ENCODE results near the gene PANK1. TPM values are rescaled to one million over a fixed set of nuclear protein-coding genes. Genes with fewer than 3 reads are reported as not detected.

Gene PANK1
- polyA plus RNA-seq, 1 experiment: 4.2 TPM

- TF ChIP-seq, protein P1, sequence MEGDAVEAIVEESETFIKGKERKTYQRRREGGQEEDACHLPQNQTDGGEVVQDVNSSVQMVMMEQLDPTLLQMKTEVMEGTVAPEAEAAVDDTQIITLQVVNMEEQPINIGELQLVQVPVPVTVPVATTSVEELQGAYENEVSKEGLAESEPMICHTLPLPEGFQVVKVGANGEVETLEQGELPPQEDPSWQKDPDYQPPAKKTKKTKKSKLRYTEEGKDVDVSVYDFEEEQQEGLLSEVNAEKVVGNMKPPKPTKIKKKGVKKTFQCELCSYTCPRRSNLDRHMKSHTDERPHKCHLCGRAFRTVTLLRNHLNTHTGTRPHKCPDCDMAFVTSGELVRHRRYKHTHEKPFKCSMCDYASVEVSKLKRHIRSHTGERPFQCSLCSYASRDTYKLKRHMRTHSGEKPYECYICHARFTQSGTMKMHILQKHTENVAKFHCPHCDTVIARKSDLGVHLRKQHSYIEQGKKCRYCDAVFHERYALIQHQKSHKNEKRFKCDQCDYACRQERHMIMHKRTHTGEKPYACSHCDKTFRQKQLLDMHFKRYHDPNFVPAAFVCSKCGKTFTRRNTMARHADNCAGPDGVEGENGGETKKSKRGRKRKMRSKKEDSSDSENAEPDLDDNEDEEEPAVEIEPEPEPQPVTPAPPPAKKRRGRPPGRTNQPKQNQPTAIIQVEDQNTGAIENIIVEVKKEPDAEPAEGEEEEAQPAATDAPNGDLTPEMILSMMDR (IDR thresholded peaks at IDR 0.05; ENCODE audit: insufficient read depth, low read depth, low read length): no peak
- H3K4me3 ChIP-seq (ENCODE audit: low read depth, low read length): no peak overlapping the region
- no peaks in the 10 kb centered on the region for H3K36me3 ChIP-seq (ENCODE audit: control insufficient read depth, insufficient read depth, low read length)
- no peak for DNase-seq (ENCODE audit: low read depth)
- ChIA-PET CTCF (interaction anchor here (0.9 to 2.8 kb wide), 2 partner anchors 9 to 14 kb away, joined by 3 to 7 read pairs; no protein-coding TSS in a partner anchor), POLR2A (interaction anchor here (0.5 kb wide), 1 partner anchor 29 kb away, joined by 3 read pairs; no protein-coding TSS in a partner anchor)
- H3K27me3 ChIP-seq (ENCODE audit: control insufficient read depth, insufficient read depth, low read length): no peaks in the 10 kb centered on the region
Observed at GRCh38 chr10:89602919-89603318, 42.1 kb downstream of the PANK1 start.

- CTCF ChIA-PET: no interaction called here
- POLR2A ChIA-PET: no interaction called here
- Histone ChIP-seq H3K4me3 (ENCODE audit: low read depth, low read length) (no peak overlapping the region), H3K27me3 (ENCODE audit: control insufficient read depth, insufficient read depth, low read length) (no peaks in the 10 kb centered on the region), H3K36me3 (ENCODE audit: control insufficient read depth, insufficient read depth, low read length) (no peaks in the 10 kb centered on the region)
- DNase-seq (ENCODE audit: low read depth): no peak
- TF ChIP-seq, protein P1 (IDR thresholded peaks at IDR 0.05; ENCODE audit: insufficient read depth, low read depth, low read length): no peak
Observed at GRCh38 chr10:89601728-89602361, 43.2 kb downstream of the PANK1 start.

- DNase-seq (ENCODE audit: low read depth): no peak
- no peaks in the 10 kb centered on the region for H3K36me3 ChIP-seq (ENCODE audit: control insufficient read depth, insufficient read depth, low read length)
- ChIA-PET POLR2A (no interaction called here), CTCF (interaction anchor here (0.6 kb wide), 1 partner anchor 26 kb away, joined by 3 read pairs; no protein-coding TSS in a partner anchor)
- TF ChIP-seq, protein P1 (IDR thresholded peaks at IDR 0.05; ENCODE audit: insufficient read depth, low read depth, low read length): no peak
- H3K27me3 ChIP-seq (ENCODE audit: control insufficient read depth, insufficient read depth, low read length): no peaks in the 10 kb centered on the region
- H3K4me3 ChIP-seq (ENCODE audit: low read depth, low read length): no peak overlapping the region
Observed at GRCh38 chr10:89600041-89600440, 45.0 kb downstream of the PANK1 start.

GRCh38 chr10:89593043-89593442 is 52.0 kb downstream of the PANK1 start:
- no peaks in the 10 kb centered on the region for H3K36me3 ChIP-seq (ENCODE audit: control insufficient read depth, insufficient read depth, low read length)
- no peak for DNase-seq (ENCODE audit: low read depth)
- CTCF ChIA-PET: interaction anchor here (2.0 kb wide), 1 partner anchor 11 kb away, joined by 7 read pairs; no protein-coding TSS in a partner anchor
- POLR2A ChIA-PET: no interaction called here
- H3K27me3 ChIP-seq (ENCODE audit: control insufficient read depth, insufficient read depth, low read length): no peaks in the 10 kb centered on the region
- no peak overlapping the region for H3K4me3 ChIP-seq (ENCODE audit: low read depth, low read length)
- TF ChIP-seq, protein P1 (IDR thresholded peaks at IDR 0.05; ENCODE audit: insufficient read depth, low read depth, low read length): no peak

GRCh38 chr10:89592539-89592938 is 52.5 kb downstream of the PANK1 start:
- no peaks in the 10 kb centered on the region for H3K27me3 ChIP-seq (ENCODE audit: control insufficient read depth, insufficient read depth, low read length)
- H3K36me3 ChIP-seq (ENCODE audit: control insufficient read depth, insufficient read depth, low read length): no peaks in the 10 kb centered on the region
- no peak for DNase-seq (ENCODE audit: low read depth)
- POLR2A ChIA-PET: no interaction called here
- TF ChIP-seq, protein P1 (IDR thresholded peaks at IDR 0.05; ENCODE audit: insufficient read depth, low read depth, low read length): no peak
- CTCF ChIA-PET: no interaction called here
- H3K4me3 ChIP-seq (ENCODE audit: low read depth, low read length): no peak overlapping the region

All from BJ (cell line).